Karpas-422 (cell line): Measurements from ENCODE around the gene RPS16. TPM values are rescaled to one million over a fixed set of nuclear protein-coding genes. Genes with fewer than 3 reads are reported as not detected.
A peak's percentile ranks its signal among the peaks of the same experiment; 100 is the strongest.

Experiments
- DNase-seq: peaks from one replicate; pipeline ENCODE4 v3.0.0-alpha.2; 2015
- H2AFZ ChIP-seq: fragments of 200-600 bp; sonication (generic); 2 replicates; pipeline ENCODE4 v1.6.1; 2014; ENCODE audit warnings: antibody characterized with exemption, low read length, mixed read lengths
- H3K27ac ChIP-seq: fragments of 200-600 bp; sonication (generic); 2 replicates; pipeline ENCODE4 v1.5.1; 2014; ENCODE audit warnings: mild to moderate bottlenecking, low read length, moderate library complexity
- H3K27me3 ChIP-seq: fragments of 200-600 bp; sonication (generic); 2 replicates; pipeline ENCODE4 v1.6.1; 2014; ENCODE audit warnings: low read length, mixed read lengths
- H3K36me3 ChIP-seq: fragments of 200-600 bp; sonication (generic); 2 replicates; pipeline ENCODE4 v1.6.1; 2014; ENCODE audit warnings: low read length, mixed read lengths; ENCODE audit not compliant: insufficient read depth
- H3K4me1 ChIP-seq: fragments of 200-600 bp; sonication (generic); 2 replicates; pipeline ENCODE4 v1.6.1; 2014; ENCODE audit warnings: mild to moderate bottlenecking, low read length, mixed read lengths
- H3K4me2 ChIP-seq: fragments of 200-600 bp; sonication (generic); 2 replicates; pipeline ENCODE4 v1.6.1; 2014; ENCODE audit warnings: low read length, low read depth, mild to moderate bottlenecking; ENCODE audit not compliant: poor library complexity, severe bottlenecking
- H3K4me3 ChIP-seq: fragments of 200-600 bp; sonication (generic); 2 replicates; pipeline ENCODE4 v1.5.1; 2014; ENCODE audit warnings: mild to moderate bottlenecking, antibody characterized with exemption, low read length, mixed read lengths
- H3K79me2 ChIP-seq: fragments of 200-600 bp; sonication (generic); 2 replicates; pipeline ENCODE4 v1.6.1; 2014; ENCODE audit warnings: mild to moderate bottlenecking, low read length, mixed read lengths
- H3K9ac ChIP-seq: fragments of 200-600 bp; sonication (generic); 2 replicates; pipeline ENCODE4 v1.6.0; 2014; ENCODE audit warnings: low read length
- H3K9me2 ChIP-seq: fragments of 200-600 bp; sonication (generic), shearing (Covaris generic); replicated peaks from 2 replicates; pipeline ENCODE4 v1.6.0; 2014; ENCODE audit warnings: mild to moderate bottlenecking, low read length, moderate library complexity; ENCODE audit not compliant: insufficient read depth
- H3K9me3 ChIP-seq: fragments of 300-700, 200-600 bp; sonication (generic); 2 replicates; pipeline ENCODE4 v1.6.1; 2014; ENCODE audit warnings: low read length, mixed read lengths
- H4K20me1 ChIP-seq: fragments of 200-600 bp; sonication (generic); 2 replicates; pipeline ENCODE4 v1.6.1; 2014; ENCODE audit warnings: mild to moderate bottlenecking, antibody characterized with exemption, low read length, low read depth; ENCODE audit not compliant: insufficient read depth
- total RNA-seq: library from RNA; depleted of rRNA; stranded (reverse); fragments of >200 nt; shearing (Covaris generic); gene quantifications from 2 replicates; pipeline ENCODE4 v1.2.3, GENCODE V29; 2014; ENCODE audit warnings: low replicate concordance

RPS16 gene
- total RNA-seq, 1 experiment from 2014 or later = 378 TPM

- Histone ChIP-seq H3K27me3 (no peaks in the 10 kb centered on the region), H2AFZ (no peak overlapping the region), H3K36me3 (no peaks in the 10 kb centered on the region), H3K4me3 (no peak overlapping the region), H3K4me2 (no peak overlapping the region), H3K4me1 (no peaks in the 10 kb centered on the region), H3K79me2 (no peaks in the 10 kb centered on the region), H3K9me3 (no peaks in the 10 kb centered on the region), H3K9me2 (no peaks in the 10 kb centered on the region), H3K27ac (no peak overlapping the region), H4K20me1 (no peaks in the 10 kb centered on the region), H3K9ac (no peak overlapping the region)
- DNase-seq = no peak
These were observed 13.7 kb downstream of the RPS16 start for GRCh38 chr19:39422020-39422419.

- DNase-seq = no peak
- no peaks in the 10 kb centered on the region for H3K4me1 ChIP-seq
- H3K79me2 ChIP-seq = no peaks in the 10 kb centered on the region
- no peaks in the 10 kb centered on the region for H3K9me3 ChIP-seq
- H3K27me3 ChIP-seq = no peaks in the 10 kb centered on the region
- H4K20me1 ChIP-seq = no peaks in the 10 kb centered on the region
- no peak overlapping the region for H3K9ac ChIP-seq
- no peak overlapping the region for H2AFZ ChIP-seq
- no peak overlapping the region for H3K4me2 ChIP-seq
- H3K9me2 ChIP-seq = no peaks in the 10 kb centered on the region
- H3K27ac ChIP-seq = no peak overlapping the region
- H3K4me3 ChIP-seq = no peak overlapping the region
- no peaks in the 10 kb centered on the region for H3K36me3 ChIP-seq
These were observed 15.0 kb downstream of the RPS16 start for GRCh38 chr19:39420769-39421168.

GRCh38 chr19:39419003-39419402 lies 16.7 kb downstream of the RPS16 start:
- Histone ChIP-seq H4K20me1 (no peaks in the 10 kb centered on the region), H3K4me3 (no peak overlapping the region), H3K9ac (no peak overlapping the region), H3K79me2 (peaks cover 5% of the 10 kb centered on the region), H2AFZ (no peak overlapping the region), H3K9me3 (no peaks in the 10 kb centered on the region), H3K9me2 (no peaks in the 10 kb centered on the region), H3K4me1 (peaks cover 4% of the 10 kb centered on the region), H3K4me2 (no peak overlapping the region), H3K27ac (no peak overlapping the region), H3K36me3 (no peaks in the 10 kb centered on the region), H3K27me3 (no peaks in the 10 kb centered on the region)
- DNase-seq = no peak

GRCh38 chr19:39417463-39418181 lies 18.1 kb downstream of the RPS16 start:
- H3K79me2 ChIP-seq = peaks cover 10% of the 10 kb centered on the region
- H3K27ac ChIP-seq = no peak overlapping the region
- DNase-seq = no peak
- H2AFZ ChIP-seq = no peak overlapping the region
- no peaks in the 10 kb centered on the region for H3K36me3 ChIP-seq
- H3K9me3 ChIP-seq = no peaks in the 10 kb centered on the region
- peaks cover 10% of the 10 kb centered on the region for H3K4me1 ChIP-seq
- H3K4me2 ChIP-seq = no peak overlapping the region
- no peaks in the 10 kb centered on the region for H3K27me3 ChIP-seq
- H3K9ac ChIP-seq = no peak overlapping the region
- H3K4me3 ChIP-seq = no peak overlapping the region
- H3K9me2 ChIP-seq = no peaks in the 10 kb centered on the region
- H4K20me1 ChIP-seq = no peaks in the 10 kb centered on the region

GRCh38 chr19:39416152-39417120 lies 19.3 kb downstream of the RPS16 start:
- no peak overlapping the region for H3K4me3 ChIP-seq
- no peaks in the 10 kb centered on the region for H3K27me3 ChIP-seq
- no peak overlapping the region for H3K4me2 ChIP-seq
- H3K79me2 ChIP-seq = peaks cover 10% of the 10 kb centered on the region
- H3K27ac ChIP-seq = no peak overlapping the region
- H3K9ac ChIP-seq = no peak overlapping the region
- H3K9me2 ChIP-seq = no peaks in the 10 kb centered on the region
- H4K20me1 ChIP-seq = no peaks in the 10 kb centered on the region
- DNase-seq = no peak
- no peaks in the 10 kb centered on the region for H3K9me3 ChIP-seq
- no peaks in the 10 kb centered on the region for H3K36me3 ChIP-seq
- no peak overlapping the region for H2AFZ ChIP-seq
- peaks cover 15% of the 10 kb centered on the region for H3K4me1 ChIP-seq

- Histone ChIP-seq H2AFZ (no peak overlapping the region), H3K9me3 (no peaks in the 10 kb centered on the region), H3K79me2 (peaks cover 10% of the 10 kb centered on the region), H3K9ac (no peak overlapping the region), H3K27ac (no peak overlapping the region), H3K4me3 (no peak overlapping the region), H3K27me3 (no peaks in the 10 kb centered on the region), H3K9me2 (no peaks in the 10 kb centered on the region), H4K20me1 (no peaks in the 10 kb centered on the region), H3K4me1 (peaks cover 26% of the 10 kb centered on the region), H3K4me2 (no peak overlapping the region), H3K36me3 (no peaks in the 10 kb centered on the region)
- peak; percentile 44 for DNase-seq
These were observed 20.4 kb downstream of the RPS16 start for GRCh38 chr19:39415111-39416046.

GRCh38 chr19:39413911-39414608 lies 21.7 kb downstream of the RPS16 start:
- peaks cover 10% of the 10 kb centered on the region for H3K79me2 ChIP-seq
- no peak overlapping the region for H2AFZ ChIP-seq
- no peaks in the 10 kb centered on the region for H3K9me2 ChIP-seq

More at GRCh38 chr19:39413911-39414608, 21.7 kb downstream of the RPS16 start:
- H3K36me3 ChIP-seq = no peaks in the 10 kb centered on the region
- H3K4me2 ChIP-seq = peak overlapping the region; percentile 89
- peak; percentile 42 for DNase-seq
- peak overlapping the region; percentile 88 for H3K4me3 ChIP-seq
- peak overlapping the region; percentile 85 for H3K27ac ChIP-seq
- H3K9me3 ChIP-seq = no peaks in the 10 kb centered on the region
- H4K20me1 ChIP-seq = no peaks in the 10 kb centered on the region
- H3K9ac ChIP-seq = peak overlapping the region; percentile 91
- H3K4me1 ChIP-seq = peaks cover 38% of the 10 kb centered on the region
- H3K27me3 ChIP-seq = no peaks in the 10 kb centered on the region
